Measurements from ENCODE around the gene NPR2. TPM values are rescaled to one million over a fixed set of nuclear protein-coding genes. Genes with fewer than 3 reads are reported as not detected.

Gene NPR2
- polyA plus RNA-seq, 1 of the 3 experiments (the other 2 are of a cell fraction): 13.5 TPM

GRCh38 chr9:35756275-35757225, 34.8 kb upstream of the NPR2 start:
- POLR2A ChIA-PET: interaction anchor here (0.6 to 1.5 kb wide), 10 partner anchors 8 to 126 kb away, joined by 3 to 13 read pairs (median 3); partner anchors contain the start of genes CREB3, GBA2, RGP1 and TLN1

More at GRCh38 chr9:35756275-35757225, 34.8 kb upstream of the NPR2 start:
- Histone ChIP-seq H3K4me1 (ENCODE audit: control insufficient read depth in 1 of 2, insufficient read depth in 2 of 2, low read depth in 1 of 2, low read length in 1 of 2) (peaks cover 9 to 17% of the 10 kb centered on the region in 2 experiments; a peak in 3 of 4 replicates), H3K4me3 (ENCODE audit: low read depth in 2 of 2, low read length in 1 of 2) (peak overlapping the region; percentile 52 to 65), H3K27ac (ENCODE audit: low read depth in 2 of 2, low read length in 1 of 2) (peak overlapping the region in 1 of 2 experiments; percentile 75; a peak in 3 of 4 replicates), H2AFZ (ENCODE audit: low read depth) (peak overlapping the region; percentile 61; the same call in 1 of the 2 replicates), H3K9me2 (no peaks in the 10 kb centered on the region), H3F3A (replicated peaks; ENCODE audit: insufficient read depth) (peaks cover 9% of the 10 kb centered on the region), H3K27me3 (ENCODE audit: insufficient read depth) (no peaks in the 10 kb centered on the region), H3K36me3 (replicated peaks in 1 of 2; ENCODE audit: control insufficient read depth in 1 of 2, insufficient read depth in 2 of 2, low read length in 1 of 2) (peaks cover 4 to 43% of the 10 kb centered on the region in 2 experiments), H3K9ac (peak overlapping the region; percentile 53), H3K4me2 (peak overlapping the region; percentile 86), H3K9me3 (no peaks in the 10 kb centered on the region), H4K20me1 (ENCODE audit: insufficient read depth) (no peaks in the 10 kb centered on the region), H3K79me2 (ENCODE audit: insufficient read depth) (no peaks in the 10 kb centered on the region)
- CTCF ChIA-PET: interaction anchor here (0.5 to 3.4 kb wide), 28 partner anchors 9 to 371 kb away, joined by 3 to 27 read pairs (median 4); partner anchors contain the start of genes ARHGEF39, CCDC107, GBA2 and RGP1
- TF ChIP-seq RAD21 (IDR thresholded peaks at IDR 0.05; ENCODE audit: low read length): peak; percentile 47
- peak; percentile 35; the same call in 1 of the 2 replicates for TF ChIP-seq FOSL2 (IDR thresholded peaks at IDR 0.05; ENCODE audit: borderline replicate concordance, low read depth)
- TF ChIP-seq RCOR1 (IDR thresholded peaks at IDR 0.05; ENCODE audit: low read length): peak; percentile 17; the same call in 1 of the 2 replicates
- no peak for TF ChIP-seq MEF2A (IDR thresholded peaks at IDR 0.05; ENCODE audit: borderline replicate concordance, low read depth)
- TF ChIP-seq GATA2 (CRISPR knock-in tag; IDR thresholded peaks at IDR 0.05): no peak
- peak; percentile 37; the same call in 1 of the 2 replicates for TF ChIP-seq NRF1 (IDR thresholded peaks at IDR 0.05; ENCODE audit: low read depth, low read length)
- no peak; the same call in 1 of the 2 replicates for TF ChIP-seq GABPA (IDR thresholded peaks at IDR 0.05; ENCODE audit: low read depth)
- no peak for TF ChIP-seq TEAD4 (IDR thresholded peaks at IDR 0.05; ENCODE audit: borderline replicate concordance, insufficient read depth)
- TF ChIP-seq FOXM1 (IDR thresholded peaks at IDR 0.05; ENCODE audit: low read depth): no peak
- peak; percentile 31; the same call in 1 of the 2 replicates for TF ChIP-seq SMC3 (IDR thresholded peaks at IDR 0.05; ENCODE audit: low read depth, low read length)
- no peak for TF ChIP-seq ZBTB33 (IDR thresholded peaks at IDR 0.05; ENCODE audit: borderline replicate concordance, low read depth)
- no peak for TF ChIP-seq USF1 (IDR thresholded peaks at IDR 0.05; ENCODE audit: borderline replicate concordance, low read depth)
- 0 out of 2 replicates have a peak, but pooled peaks have one; percentile 4 for TF ChIP-seq NFIC (IDR thresholded peaks at IDR 0.05; ENCODE audit: borderline replicate concordance)
- TF ChIP-seq MXI1 (IDR thresholded peaks at IDR 0.05; ENCODE audit: low read depth, low read length): peak; percentile 13; the same call in 1 of the 2 replicates
- TF ChIP-seq TAF1 (IDR thresholded peaks at IDR 0.05; ENCODE audit: borderline replicate concordance, low read depth, low read length): no peak
- TF ChIP-seq JUND (IDR thresholded peaks at IDR 0.05): no peak
- TF ChIP-seq, protein P1, sequence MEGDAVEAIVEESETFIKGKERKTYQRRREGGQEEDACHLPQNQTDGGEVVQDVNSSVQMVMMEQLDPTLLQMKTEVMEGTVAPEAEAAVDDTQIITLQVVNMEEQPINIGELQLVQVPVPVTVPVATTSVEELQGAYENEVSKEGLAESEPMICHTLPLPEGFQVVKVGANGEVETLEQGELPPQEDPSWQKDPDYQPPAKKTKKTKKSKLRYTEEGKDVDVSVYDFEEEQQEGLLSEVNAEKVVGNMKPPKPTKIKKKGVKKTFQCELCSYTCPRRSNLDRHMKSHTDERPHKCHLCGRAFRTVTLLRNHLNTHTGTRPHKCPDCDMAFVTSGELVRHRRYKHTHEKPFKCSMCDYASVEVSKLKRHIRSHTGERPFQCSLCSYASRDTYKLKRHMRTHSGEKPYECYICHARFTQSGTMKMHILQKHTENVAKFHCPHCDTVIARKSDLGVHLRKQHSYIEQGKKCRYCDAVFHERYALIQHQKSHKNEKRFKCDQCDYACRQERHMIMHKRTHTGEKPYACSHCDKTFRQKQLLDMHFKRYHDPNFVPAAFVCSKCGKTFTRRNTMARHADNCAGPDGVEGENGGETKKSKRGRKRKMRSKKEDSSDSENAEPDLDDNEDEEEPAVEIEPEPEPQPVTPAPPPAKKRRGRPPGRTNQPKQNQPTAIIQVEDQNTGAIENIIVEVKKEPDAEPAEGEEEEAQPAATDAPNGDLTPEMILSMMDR (IDR thresholded peaks at IDR 0.05): peak; percentile 61
- TF ChIP-seq, protein P2, sequence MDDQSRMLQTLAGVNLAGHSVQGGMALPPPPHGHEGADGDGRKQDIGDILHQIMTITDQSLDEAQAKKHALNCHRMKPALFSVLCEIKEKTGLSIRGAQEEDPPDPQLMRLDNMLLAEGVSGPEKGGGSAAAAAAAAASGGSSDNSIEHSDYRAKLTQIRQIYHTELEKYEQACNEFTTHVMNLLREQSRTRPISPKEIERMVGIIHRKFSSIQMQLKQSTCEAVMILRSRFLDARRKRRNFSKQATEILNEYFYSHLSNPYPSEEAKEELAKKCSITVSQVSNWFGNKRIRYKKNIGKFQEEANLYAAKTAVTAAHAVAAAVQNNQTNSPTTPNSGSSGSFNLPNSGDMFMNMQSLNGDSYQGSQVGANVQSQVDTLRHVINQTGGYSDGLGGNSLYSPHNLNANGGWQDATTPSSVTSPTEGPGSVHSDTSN (IDR thresholded peaks at IDR 0.05): no peak
- no peak; the same call in 1 of the 2 replicates for TF ChIP-seq SIN3A (IDR thresholded peaks at IDR 0.05; ENCODE audit: borderline replicate concordance, low read depth, low read length)
- TF ChIP-seq RFX5 (IDR thresholded peaks at IDR 0.05; ENCODE audit: low read length): no peak
- peak; percentile 22; the same call in 1 of the 2 replicates for TF ChIP-seq ELF1 (IDR thresholded peaks at IDR 0.05)
- TF ChIP-seq YY1 (IDR thresholded peaks at IDR 0.05; ENCODE audit: low read depth): no peak
- no peak for TF ChIP-seq EZH2phosphoT487 (IDR thresholded peaks at IDR 0.05; ENCODE audit: borderline replicate concordance, low read depth)
- TF ChIP-seq USF2 (IDR thresholded peaks at IDR 0.05; ENCODE audit: borderline replicate concordance, low read depth, low read length): no peak
- peak; percentile 88 for DNase-seq
- 25% methylated on average over 26 of the region's 48 CpGs for WGBS (ENCODE audit: low lambda C conversion rate)

Measured in SK-N-SH (cell line).